HEK293 (cell line): ENCODE data around the gene MALRD1.

Source experiments
- CTCF ChIA-PET: fragments of 350-600 bp; formaldehyde crosslinking; extraction: SDS; loops from one replicate; lab custom pipeline; 2021; ENCODE audit warnings: antibody characterized with exemption; lab: Yijun Ruan, JAX
- POLR2A ChIA-PET: fragments of 300-600 bp; formaldehyde crosslinking; extraction: SDS; loops from one replicate; lab custom pipeline; 2020; ENCODE audit warnings: antibody characterized with exemption, inconsistent platforms; lab: Yijun Ruan, JAX
- H3K27ac ChIP-seq: fragments of 200-500 bp; sonication (Bioruptor generic); 2 replicates; pipeline ENCODE4 v1.5.1; 2014; ENCODE audit warnings: low read depth, low read length, control low read depth, inconsistent platforms; ENCODE audit errors: extremely low read depth
- H3K36me3 ChIP-seq, 2 experiments: fragments of 200-500 bp in 1 of 2; sonication (Bioruptor generic) in 1 of 2; 1 replicate in 1 of 2; 2 replicates in 1 of 2; pipeline ENCODE4 v1.5.1; 2014 to 2017; ENCODE audit warnings: inconsistent platforms in 2 of 2, low read length in 2 of 2; ENCODE audit not compliant: control insufficient read depth in 2 of 2, insufficient read depth in 1 of 2
- H3K4me1 ChIP-seq: fragments of 200-500 bp; sonication (Bioruptor generic); 2 replicates; pipeline ENCODE4 v1.5.1; 2014; ENCODE audit warnings: mild to moderate bottlenecking, low read length, inconsistent platforms; ENCODE audit not compliant: control insufficient read depth, insufficient read depth
- H3K4me3 ChIP-seq: 2 replicates; pipeline ENCODE4 v1.5.1; 2011; ENCODE audit warnings: low read depth, mild to moderate bottlenecking, control low read depth, low read length, moderate library complexity
- H3K9me3 ChIP-seq: fragments of 200-500 bp; sonication (Bioruptor generic); 2 replicates; pipeline ENCODE4 v1.5.1; 2014; ENCODE audit warnings: low read depth, low read length, inconsistent platforms; ENCODE audit not compliant: control insufficient read depth, insufficient read depth
- MZF1 ChIP-seq: fragments of 450-650 bp; formaldehyde crosslinking; IDR thresholded peaks from 2 replicates; pipeline ENCODE4 v1.5.1; 2017; ENCODE audit warnings: missing biosample characterization, missing genetic modification characterization, borderline replicate concordance
- PRDM1 ChIP-seq: fragments of 450-650 bp; formaldehyde crosslinking; IDR thresholded peaks from 2 replicates; pipeline ENCODE4; 2016; ENCODE audit warnings: missing biosample characterization, missing genetic modification characterization
- PRDM6 ChIP-seq: fragments of 450-650 bp; formaldehyde crosslinking; IDR thresholded peaks from 2 replicates; pipeline ENCODE4 v1.5.1; 2017; ENCODE audit warnings: missing biosample characterization, missing genetic modification characterization
- SCRT2 ChIP-seq: fragments of 450-650 bp; formaldehyde crosslinking; IDR thresholded peaks from 2 replicates; pipeline ENCODE4 v1.5.1; 2016; ENCODE audit warnings: missing biosample characterization, missing genetic modification characterization
- SP2 ChIP-seq: fragments of 450-650 bp; formaldehyde crosslinking; IDR thresholded peaks from 2 replicates; pipeline ENCODE4 v1.5.1; 2016; ENCODE audit warnings: missing biosample characterization, missing genetic modification characterization
- ZBTB17 ChIP-seq: fragments of 450-650 bp; formaldehyde crosslinking; IDR thresholded peaks from 2 replicates; pipeline ENCODE4 v1.5.1; 2016; ENCODE audit warnings: missing biosample characterization, missing genetic modification characterization
- ZBTB21 ChIP-seq: fragments of 450-650 bp; formaldehyde crosslinking; IDR thresholded peaks from 2 replicates; pipeline ENCODE4 v1.5.1; 2017; ENCODE audit warnings: missing biosample characterization, missing genetic modification characterization
- ZBTB44 ChIP-seq: fragments of 450-650 bp; IDR thresholded peaks from 2 replicates; pipeline ENCODE4 v1.5.1; 2018; ENCODE audit warnings: missing biosample characterization, mild to moderate bottlenecking, missing genetic modification characterization
- ZBTB7A ChIP-seq: fragments of 450-650 bp; formaldehyde crosslinking; IDR thresholded peaks from 2 replicates; pipeline ENCODE4 v1.5.1; 2016; ENCODE audit warnings: low read depth, missing biosample characterization, missing genetic modification characterization
- ZNF10 ChIP-seq: fragments of 450-650 bp; formaldehyde crosslinking; IDR thresholded peaks from 2 replicates; pipeline ENCODE4 v1.5.1; 2017; ENCODE audit warnings: missing biosample characterization, missing genetic modification characterization
- ZNF132 ChIP-seq: fragments of 450-650 bp; formaldehyde crosslinking; IDR thresholded peaks from 2 replicates; pipeline ENCODE4 v1.5.1; 2017; ENCODE audit warnings: missing biosample characterization, missing genetic modification characterization, borderline replicate concordance
- ZNF133 ChIP-seq: fragments of 450-650 bp; formaldehyde crosslinking; IDR thresholded peaks from 2 replicates; pipeline ENCODE4 v1.5.1; 2016; ENCODE audit warnings: missing biosample characterization, missing genetic modification characterization
- ZNF140 ChIP-seq: fragments of 450-650 bp; formaldehyde crosslinking; IDR thresholded peaks from 2 replicates; pipeline ENCODE4 v1.5.1; 2016; ENCODE audit warnings: missing biosample characterization, missing genetic modification characterization
- ZNF175 ChIP-seq: fragments of 450-650 bp; formaldehyde crosslinking; IDR thresholded peaks from 2 replicates; pipeline ENCODE4 v1.5.1; 2016; ENCODE audit warnings: missing biosample characterization, missing genetic modification characterization
- ZNF2 ChIP-seq: fragments of 450-650 bp; formaldehyde crosslinking; IDR thresholded peaks from 2 replicates; pipeline ENCODE4 v1.5.1; 2016; ENCODE audit warnings: missing biosample characterization, missing genetic modification characterization
- ZNF292 ChIP-seq: fragments of 450-650 bp; formaldehyde crosslinking; IDR thresholded peaks from 2 replicates; pipeline ENCODE4 v1.5.1; 2016; ENCODE audit warnings: low read depth, missing biosample characterization, missing genetic modification characterization, borderline replicate concordance
- ZNF335 ChIP-seq: fragments of 450-650 bp; formaldehyde crosslinking; conservative IDR thresholded peaks from 2 replicates; pipeline ENCODE4 v1.5.1; 2016; ENCODE audit warnings: missing biosample characterization, missing genetic modification characterization
- ZNF354C ChIP-seq: fragments of 450-650 bp; formaldehyde crosslinking; IDR thresholded peaks from 2 replicates; pipeline ENCODE4 v1.5.1; 2016; ENCODE audit warnings: missing biosample characterization, missing genetic modification characterization, low read depth, borderline replicate concordance
- ZNF362 ChIP-seq: fragments of 450-650 bp; formaldehyde crosslinking; IDR thresholded peaks from 2 replicates; pipeline ENCODE4 v1.5.1; 2016; ENCODE audit warnings: missing biosample characterization, missing genetic modification characterization
- ZNF37A ChIP-seq: fragments of 450-650 bp; IDR thresholded peaks from 2 replicates; pipeline ENCODE4 v1.5.1; 2018; ENCODE audit warnings: missing biosample characterization, missing genetic modification characterization
- ZNF426 ChIP-seq: fragments of 450-650 bp; formaldehyde crosslinking; IDR thresholded peaks from 2 replicates; pipeline ENCODE4 v1.5.1; 2017; ENCODE audit warnings: missing biosample characterization, missing genetic modification characterization, mild to moderate bottlenecking, inconsistent platforms, moderate library complexity
- ZNF449 ChIP-seq: fragments of 450-650 bp; formaldehyde crosslinking; IDR thresholded peaks from 2 replicates; pipeline ENCODE4 v1.5.1; 2017; ENCODE audit warnings: missing biosample characterization, mild to moderate bottlenecking, missing genetic modification characterization, moderate library complexity
- ZNF521 ChIP-seq: fragments of 450-650 bp; formaldehyde crosslinking; IDR thresholded peaks from 2 replicates; pipeline ENCODE4 v1.5.1; 2017; ENCODE audit warnings: missing biosample characterization, mild to moderate bottlenecking, missing genetic modification characterization
- ZNF548 ChIP-seq: fragments of 450-650 bp; formaldehyde crosslinking; IDR thresholded peaks from 2 replicates; pipeline ENCODE4 v1.5.1; 2016; ENCODE audit warnings: missing biosample characterization, missing genetic modification characterization
- ZNF558 ChIP-seq: fragments of 450-650 bp; formaldehyde crosslinking; IDR thresholded peaks from 2 replicates; pipeline ENCODE4 v1.5.1; 2016; ENCODE audit warnings: missing biosample characterization, missing genetic modification characterization
- ZNF600 ChIP-seq: fragments of 450-650 bp; formaldehyde crosslinking; IDR thresholded peaks from 2 replicates; pipeline ENCODE4 v1.5.1; 2016; ENCODE audit warnings: missing biosample characterization, missing genetic modification characterization
- ZNF610 ChIP-seq: fragments of 450-650 bp; formaldehyde crosslinking; IDR thresholded peaks from 2 replicates; pipeline ENCODE4 v1.5.1; 2016; ENCODE audit warnings: missing biosample characterization, missing genetic modification characterization, borderline replicate concordance
- ZNF624 ChIP-seq: fragments of 450-650 bp; formaldehyde crosslinking; IDR thresholded peaks from 2 replicates; pipeline ENCODE4 v1.5.1; 2017; ENCODE audit warnings: missing biosample characterization, missing genetic modification characterization
- ZNF768 ChIP-seq: fragments of 450-650 bp; formaldehyde crosslinking; IDR thresholded peaks from 2 replicates; pipeline ENCODE4 v1.5.1; 2018; ENCODE audit warnings: missing biosample characterization, mild to moderate bottlenecking, missing genetic modification characterization
- ZNF777 ChIP-seq: fragments of 450-650 bp; formaldehyde crosslinking; IDR thresholded peaks from 2 replicates; pipeline ENCODE4 v1.5.1; 2017; ENCODE audit warnings: missing biosample characterization, missing genetic modification characterization, borderline replicate concordance
- ZNF791 ChIP-seq: fragments of 450-650 bp; formaldehyde crosslinking; IDR thresholded peaks from 2 replicates; pipeline ENCODE4 v1.5.1; 2016; ENCODE audit warnings: missing biosample characterization, missing genetic modification characterization
- ZSCAN16 ChIP-seq: fragments of 450-650 bp; formaldehyde crosslinking; IDR thresholded peaks from 2 replicates; pipeline ENCODE4 v1.5.1; 2016; ENCODE audit warnings: missing biosample characterization, missing genetic modification characterization

MALRD1 gene

GRCh38 chr10:19676063-19676462 lies 627.5 kb downstream of the MALRD1 start:
- TF ChIP-seq ZNF624 (tag by site-specific recombination): no peak
- no peak for TF ChIP-seq ZNF521 (tag by site-specific recombination)
- no peak for TF ChIP-seq ZNF10
- TF ChIP-seq ZBTB21: no peak
- TF ChIP-seq ZNF777: no peak
- TF ChIP-seq ZBTB7A (tag by site-specific recombination): no peak
- TF ChIP-seq ZNF791: no peak
- TF ChIP-seq ZNF362 (tag by site-specific recombination): no peak
- TF ChIP-seq PRDM6 (tag by site-specific recombination): no peak
- TF ChIP-seq ZNF2 (tag by site-specific recombination): no peak
- TF ChIP-seq ZSCAN16 (tag by site-specific recombination): no peak
- TF ChIP-seq ZBTB44 (tag by site-specific recombination): no peak
- no peak for TF ChIP-seq ZBTB17 (tag by site-specific recombination)
- no peak for TF ChIP-seq ZNF335 (tag by site-specific recombination)
- no peak for TF ChIP-seq ZNF558
- no peak for TF ChIP-seq ZNF132 (tag by site-specific recombination)
- TF ChIP-seq ZNF610: no peak
- TF ChIP-seq ZNF449 (tag by site-specific recombination): no peak
- TF ChIP-seq ZNF426 (tag by site-specific recombination): no peak
- no peaks in the 10 kb centered on the region for H3K4me1 ChIP-seq
- CTCF ChIA-PET: interaction anchor here (0.6 kb wide), 1 partner anchor 1250 kb away, joined by 3 read pairs; no protein-coding TSS in a partner anchor
- no peak overlapping the region for H3K27ac ChIP-seq
- no peaks in the 10 kb centered on the region for H3K9me3 ChIP-seq
- no peak overlapping the region for H3K4me3 ChIP-seq
- no peaks in the 10 kb centered on the region for H3K36me3 ChIP-seq
- POLR2A ChIA-PET: no interaction called here

- Histone ChIP-seq H3K9me3 (no peaks in the 10 kb centered on the region), H3K36me3 (no peaks in the 10 kb centered on the region), H3K4me3 (no peak overlapping the region), H3K4me1 (no peaks in the 10 kb centered on the region), H3K27ac (no peak overlapping the region)
- CTCF ChIA-PET: no interaction called here
- POLR2A ChIA-PET: interaction anchor here (0.5 kb wide), 1 partner anchor 1989 kb away, joined by 4 read pairs; no protein-coding TSS in a partner anchor
- TF ChIP-seq ZNF140 (tag by site-specific recombination) (no peak), ZBTB21 (no peak), ZNF362 (tag by site-specific recombination) (no peak), ZNF175 (tag by site-specific recombination) (no peak), SP2 (tag by site-specific recombination) (no peak), ZNF600 (tag by site-specific recombination) (no peak), SCRT2 (no peak), PRDM1 (tag by site-specific recombination) (no peak), ZNF548 (tag by site-specific recombination) (no peak), ZNF37A (tag by site-specific recombination) (no peak), ZNF354C (tag by site-specific recombination) (no peak), ZNF558 (no peak), ZNF768 (no peak), MZF1 (no peak), ZBTB17 (tag by site-specific recombination) (no peak), ZNF292 (tag by site-specific recombination) (no peak), ZNF133 (no peak)
Measured at GRCh38 chr10:19683356-19683755, 634.8 kb downstream of the MALRD1 start.
